ENCODE results near the gene LTBP2.

The LTBP2 gene

DNA sequence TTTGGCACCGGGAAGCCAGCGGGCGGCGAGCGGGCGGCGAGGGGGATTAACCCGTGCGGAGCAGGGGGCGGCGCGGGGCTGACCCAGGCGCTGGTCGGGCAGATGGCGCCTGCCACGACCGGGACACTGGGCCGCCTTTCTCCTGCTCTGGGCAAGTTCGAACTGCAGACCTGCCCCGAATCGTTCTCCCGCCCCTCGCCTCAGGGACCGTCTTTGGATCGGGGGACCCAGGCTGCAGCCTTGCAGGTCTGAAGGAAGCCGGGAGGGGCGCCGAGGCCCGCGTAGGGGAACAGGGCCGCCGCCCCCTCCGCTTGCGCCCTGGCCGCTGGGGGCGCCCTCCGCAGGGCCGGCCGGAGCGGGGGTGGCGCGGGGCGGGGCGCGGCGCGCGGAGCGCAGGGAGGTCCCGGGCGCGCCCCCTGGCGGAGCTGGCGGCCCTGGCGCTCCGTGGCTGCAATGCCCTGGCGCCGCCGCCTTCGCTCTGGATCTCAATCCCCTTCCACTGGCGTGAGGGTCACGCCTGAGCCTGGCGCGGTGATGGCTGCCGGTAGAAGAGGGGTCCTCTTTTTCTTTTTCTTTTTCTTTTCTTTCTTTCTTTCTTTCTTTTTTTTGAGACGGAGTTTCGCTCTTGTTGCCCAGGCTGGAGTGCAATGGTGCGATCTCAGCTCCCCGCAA is 449 bp upstream of the LTBP2 start:
- DNase-seq, result peak; percentile 78

DNA sequence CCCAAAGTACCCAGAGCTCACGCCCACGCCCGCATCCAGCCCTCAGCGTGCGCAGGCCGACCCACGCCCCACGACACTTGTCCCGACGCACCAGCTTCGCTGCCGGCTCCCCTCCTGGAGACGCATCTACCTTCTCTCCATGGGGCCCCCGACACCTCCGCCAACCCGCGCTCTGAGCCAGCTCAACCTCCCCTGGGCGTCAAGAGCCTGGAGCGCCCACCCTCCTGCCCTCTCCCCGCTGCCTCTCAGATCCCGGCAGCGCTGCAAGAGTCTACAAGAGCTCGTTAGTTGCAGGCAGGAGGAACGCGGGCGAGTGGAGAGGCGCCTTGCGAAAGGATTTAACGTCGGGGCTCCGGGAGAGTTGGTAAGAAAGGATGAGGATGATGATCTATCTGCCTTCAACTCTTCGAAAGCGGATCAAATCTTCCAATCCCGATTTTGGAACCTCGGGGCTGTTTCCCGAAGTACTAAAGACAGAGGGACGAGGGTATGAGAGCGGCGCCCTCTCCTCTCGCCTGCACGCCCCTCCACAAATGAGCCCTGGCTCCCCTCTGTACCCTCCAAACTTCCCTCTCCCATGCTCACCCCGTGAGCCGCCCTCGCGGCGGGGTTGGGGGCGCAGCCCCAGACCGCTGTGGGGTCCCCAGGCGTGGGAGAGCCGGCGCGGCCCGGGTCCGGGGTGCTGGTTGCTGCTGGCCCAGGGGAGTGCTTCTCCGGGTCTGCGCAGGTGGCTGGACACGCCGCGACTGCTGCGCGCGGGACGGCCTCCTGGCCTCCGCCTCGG is 979 bp downstream of the LTBP2 start:
- DNase-seq, result no peak

DNA sequence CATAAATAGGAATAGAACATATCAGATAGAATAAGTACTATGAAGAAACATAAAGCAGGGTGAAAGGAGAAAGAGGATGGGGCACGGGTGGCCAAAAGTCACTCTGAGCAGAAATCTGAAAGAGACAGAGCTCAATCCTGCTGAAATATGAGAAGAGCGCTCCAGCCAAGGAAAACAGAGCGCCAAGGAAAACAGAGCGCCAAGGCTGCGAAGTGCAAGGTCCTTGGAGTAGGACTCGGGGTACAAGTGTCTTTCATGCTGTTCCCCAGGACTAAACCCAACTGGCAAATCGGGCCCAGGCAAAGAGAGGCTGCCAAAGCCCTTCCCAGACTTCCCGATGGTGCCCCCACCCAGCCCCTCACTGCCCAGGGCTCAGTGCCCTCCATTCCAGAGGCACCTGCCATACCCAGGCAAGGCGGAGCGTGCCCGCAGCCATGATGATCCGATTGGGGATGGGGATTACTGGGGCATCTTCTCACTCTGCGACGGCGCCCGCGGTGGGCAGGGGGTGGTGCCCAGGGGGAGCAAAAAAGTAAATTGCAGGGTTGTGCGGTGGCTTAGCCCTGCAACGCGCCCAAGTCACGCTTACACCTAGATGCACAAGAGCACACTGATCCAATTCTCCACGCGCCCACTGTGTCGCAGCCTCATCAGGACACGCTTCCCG is 1.7 kb downstream of the LTBP2 start:
- no peak for DNase-seq

DNA sequence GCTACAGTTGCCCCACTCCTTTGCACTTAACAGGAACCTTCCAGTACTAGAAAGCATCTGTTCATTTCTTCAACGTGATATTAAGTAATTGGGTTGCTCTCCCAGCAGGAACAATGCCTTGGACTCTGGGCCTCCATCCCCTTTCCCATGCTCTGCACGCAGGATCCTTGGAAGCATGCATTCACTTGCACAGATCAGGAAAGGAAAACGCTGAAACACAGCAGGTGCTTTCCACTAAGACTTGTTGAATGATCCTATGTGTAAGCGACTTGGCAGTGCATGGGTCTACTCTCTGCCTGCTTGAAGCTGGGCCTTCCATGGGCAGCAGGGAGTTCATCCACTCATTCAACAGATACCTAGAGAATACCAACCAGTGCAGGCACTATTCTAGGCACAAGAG is 2.3 kb downstream of the LTBP2 start:
- no peak for DNase-seq

DNA sequence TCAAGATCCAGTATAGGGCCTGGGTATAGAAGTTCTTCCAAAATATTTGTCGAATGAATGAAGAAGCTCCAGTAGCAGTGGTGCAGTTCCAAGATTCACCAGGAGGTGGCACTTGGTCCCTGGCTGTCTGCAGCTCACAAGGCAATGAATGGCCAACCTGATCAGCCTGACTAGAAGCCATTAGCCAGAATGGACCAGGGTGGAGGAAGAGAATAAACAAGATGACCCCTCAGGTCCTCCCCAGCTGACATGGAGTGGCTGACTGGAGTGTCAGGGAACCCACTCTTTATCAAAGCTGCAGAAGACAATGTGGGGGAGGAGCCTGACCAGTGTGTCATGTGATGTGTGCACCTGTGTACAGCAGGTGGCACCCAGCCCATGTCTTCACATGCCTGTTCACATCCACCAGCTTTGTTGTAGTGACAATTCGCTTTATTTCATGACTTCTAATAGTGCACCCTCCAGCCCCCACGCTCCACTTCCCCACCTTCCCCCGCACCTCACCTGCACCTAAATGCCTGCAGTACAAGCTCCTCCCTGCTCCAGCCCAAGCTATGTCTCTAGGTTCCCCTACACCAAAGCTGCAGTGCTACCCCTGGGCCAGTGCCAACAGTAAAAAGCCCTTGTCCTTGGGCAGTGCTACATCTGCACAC is 3.0 kb downstream of the LTBP2 start:
- peak; percentile 81 for DNase-seq

DNA sequence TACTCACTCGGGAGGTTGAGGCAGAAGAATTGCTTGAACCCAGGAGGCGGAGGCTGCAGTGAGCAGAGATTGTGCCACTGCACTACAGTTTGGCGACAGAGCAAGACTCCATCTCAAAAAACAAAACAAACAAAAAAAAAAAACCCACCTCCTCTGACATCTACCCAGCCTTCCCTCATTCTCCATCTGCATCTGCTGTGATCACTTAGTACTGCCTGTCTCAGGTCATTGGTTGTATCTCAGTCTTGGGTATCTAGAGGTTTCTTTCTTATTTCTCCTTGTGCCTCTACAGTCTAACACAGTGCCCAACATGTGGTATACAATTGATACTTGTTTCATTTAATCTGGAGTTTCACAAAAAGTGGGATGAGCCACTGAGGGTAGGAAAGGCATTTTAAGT is 5.3 kb downstream of the LTBP2 start:
- DNase-seq, result no peak

DNA sequence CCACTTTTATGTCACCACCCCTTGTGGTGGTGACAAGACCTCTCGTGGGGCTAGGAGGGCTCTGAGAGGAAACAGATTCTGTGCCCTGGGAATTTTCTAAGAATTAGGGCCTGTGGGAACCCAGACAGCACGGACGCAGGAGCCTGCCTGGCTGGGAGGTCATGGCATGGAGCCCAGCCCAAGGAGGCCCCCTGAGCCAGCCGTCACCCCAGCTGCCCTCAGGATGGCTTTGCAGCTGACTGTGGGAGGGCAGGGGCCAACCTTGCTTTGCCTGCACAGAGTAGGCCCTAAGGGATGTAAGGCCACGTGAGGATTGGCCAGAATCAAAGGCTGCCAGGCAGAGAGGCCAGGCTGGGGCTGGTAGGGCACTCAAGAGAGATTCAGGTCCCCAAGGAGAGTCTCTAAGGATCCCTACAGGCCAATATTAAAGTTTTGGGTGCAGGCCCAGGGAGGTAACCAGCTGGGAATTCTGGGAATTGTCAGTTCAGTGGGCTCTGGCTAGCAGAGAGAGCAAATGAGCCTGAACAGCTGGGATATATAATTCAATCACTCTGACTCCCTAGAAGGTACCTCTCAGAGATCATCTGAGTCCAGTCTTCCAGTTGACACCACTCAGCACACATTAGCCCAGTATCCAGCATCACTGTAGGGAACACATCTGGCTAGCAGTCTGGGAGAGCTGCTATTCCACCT is 6.4 kb downstream of the LTBP2 start:
- DNase-seq, result no peak

DNA sequence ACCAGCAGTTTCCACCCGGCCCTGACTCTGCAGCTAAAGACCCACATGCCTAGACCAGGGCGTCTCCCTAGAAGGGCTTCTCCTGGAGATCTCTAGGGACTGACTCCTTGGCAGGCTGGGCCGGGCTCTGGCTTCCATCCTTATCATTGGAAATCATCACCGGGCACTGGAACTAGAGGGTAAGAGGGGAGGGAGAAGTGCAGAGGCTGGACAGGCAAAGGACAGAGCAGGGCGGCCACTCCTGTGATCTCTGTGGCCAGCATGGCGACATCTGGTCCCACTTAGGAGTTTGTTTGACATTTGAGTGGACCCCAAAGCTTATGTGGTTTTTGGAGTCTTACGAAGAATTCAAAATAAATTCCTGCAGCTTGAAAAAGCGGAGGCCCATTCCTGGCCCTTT is 7.1 kb downstream of the LTBP2 start:
- DNase-seq, result no peak

DNA sequence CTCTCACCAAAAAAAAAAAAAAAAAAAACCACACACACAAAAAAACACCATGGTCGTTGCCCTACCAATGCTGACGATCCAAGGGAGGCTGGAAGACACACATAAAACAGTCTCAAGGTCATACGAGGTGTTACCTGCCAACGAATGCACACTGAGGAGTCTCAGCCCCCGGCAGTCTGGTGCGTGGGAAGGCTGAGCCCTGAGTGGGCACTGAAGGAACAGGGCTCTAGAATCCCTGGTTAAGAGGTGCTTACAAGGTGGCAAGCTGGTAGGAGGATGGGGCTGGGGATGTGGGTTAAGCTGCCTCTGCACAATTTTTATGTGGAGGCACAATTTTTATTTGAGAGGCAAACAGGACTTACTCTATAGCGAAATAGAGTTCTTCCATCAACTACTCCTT is 7.9 kb downstream of the LTBP2 start:
- no peak for DNase-seq

DNA sequence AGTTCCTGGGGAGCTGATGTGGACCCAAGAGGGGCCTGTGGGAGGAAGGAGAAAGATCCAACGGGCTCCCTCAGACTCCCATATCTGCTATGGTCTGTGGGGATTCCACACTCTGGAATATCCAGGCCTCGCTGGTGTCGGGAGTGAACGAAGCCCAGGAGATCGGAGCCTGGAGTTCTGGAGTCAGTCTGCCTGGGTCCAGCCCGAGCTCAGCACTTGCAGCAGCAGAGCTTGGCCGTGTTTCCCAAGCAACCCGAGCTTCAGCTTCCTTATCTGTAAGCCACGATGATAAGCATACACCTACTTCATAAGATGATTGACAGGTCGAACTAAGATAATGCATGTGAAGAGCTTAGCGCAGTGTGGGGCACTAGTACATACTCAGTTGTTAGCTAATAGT is 10.1 kb downstream of the LTBP2 start:
- no peak for DNase-seq

DNA sequence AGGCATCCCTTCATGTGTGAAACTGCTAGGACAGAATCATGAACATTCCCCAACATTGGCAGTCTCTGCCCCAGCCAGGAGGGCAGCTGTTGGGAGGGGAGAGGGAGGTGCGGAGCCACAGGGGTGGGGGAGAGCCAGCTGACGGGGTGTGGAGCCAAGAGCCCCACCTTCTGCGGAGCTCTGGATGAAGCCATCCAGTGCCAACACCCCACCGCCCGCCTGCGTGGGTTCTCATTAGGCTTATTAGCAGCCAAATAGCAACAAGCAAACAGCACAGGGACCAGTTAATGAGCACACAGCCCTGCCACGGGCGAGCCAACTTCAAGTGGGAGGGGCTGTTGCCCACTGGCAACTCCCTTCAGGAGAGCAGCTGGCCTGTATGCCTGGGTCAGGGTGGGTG is 12.1 kb downstream of the LTBP2 start:
- no peak for DNase-seq

DNA sequence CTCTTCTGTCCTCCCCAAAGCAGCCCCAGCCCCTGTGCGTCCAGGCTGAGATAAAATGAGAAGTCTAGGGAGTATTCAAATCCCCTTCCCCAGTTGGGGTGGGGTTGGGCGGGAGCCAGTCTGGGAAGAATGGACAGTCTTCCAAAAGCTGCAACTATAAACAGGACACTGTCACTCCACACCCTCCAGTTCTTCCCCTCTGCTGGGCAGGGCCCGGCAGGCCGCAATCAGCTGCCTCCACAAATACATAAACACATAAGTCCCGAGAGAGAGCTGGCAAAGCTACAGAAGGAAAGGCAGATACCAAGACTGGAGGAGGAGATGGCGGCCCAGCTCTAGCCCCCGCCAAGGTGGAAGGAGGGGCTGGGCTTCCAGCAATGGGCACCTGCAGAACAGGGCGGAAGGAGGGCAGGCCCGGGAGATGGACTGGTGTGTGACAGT is 12.7 kb downstream of the LTBP2 start:
- DNase-seq, result no peak

DNA sequence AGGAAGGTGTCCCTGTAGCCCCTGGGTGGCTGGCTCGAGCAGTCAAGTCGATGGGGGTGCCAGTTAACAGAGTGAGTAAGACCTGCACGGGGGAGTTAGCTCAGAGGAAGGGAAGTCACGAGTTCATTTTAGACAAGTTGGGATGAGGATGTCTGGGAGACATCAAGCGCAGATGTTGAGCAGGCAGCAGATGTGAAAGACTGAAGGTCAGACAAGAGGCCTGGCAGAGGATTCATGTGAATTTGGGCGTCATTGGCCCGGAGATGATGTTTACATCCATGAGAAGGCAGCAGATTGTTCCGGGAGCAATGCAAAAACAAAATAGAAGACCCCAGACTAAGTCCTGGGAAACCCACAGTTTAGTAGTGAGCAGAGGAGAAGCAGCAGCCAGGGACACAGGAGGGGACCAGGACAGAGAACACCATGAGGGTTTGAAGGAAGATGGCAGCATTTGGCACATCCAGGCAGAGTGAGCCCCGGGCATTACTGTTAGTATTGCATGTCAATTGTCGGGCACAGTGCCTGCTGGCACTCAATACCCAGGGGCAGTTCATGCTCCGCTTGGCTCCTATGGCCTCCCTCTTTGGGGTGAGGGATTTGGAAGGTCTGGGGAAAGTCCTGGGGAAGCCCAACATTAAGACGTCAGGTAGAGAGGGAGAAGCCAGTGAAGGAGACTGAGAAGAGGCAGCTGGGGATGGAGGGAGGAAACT is 15.1 kb downstream of the LTBP2 start:
- DNase-seq, result no peak

DNA sequence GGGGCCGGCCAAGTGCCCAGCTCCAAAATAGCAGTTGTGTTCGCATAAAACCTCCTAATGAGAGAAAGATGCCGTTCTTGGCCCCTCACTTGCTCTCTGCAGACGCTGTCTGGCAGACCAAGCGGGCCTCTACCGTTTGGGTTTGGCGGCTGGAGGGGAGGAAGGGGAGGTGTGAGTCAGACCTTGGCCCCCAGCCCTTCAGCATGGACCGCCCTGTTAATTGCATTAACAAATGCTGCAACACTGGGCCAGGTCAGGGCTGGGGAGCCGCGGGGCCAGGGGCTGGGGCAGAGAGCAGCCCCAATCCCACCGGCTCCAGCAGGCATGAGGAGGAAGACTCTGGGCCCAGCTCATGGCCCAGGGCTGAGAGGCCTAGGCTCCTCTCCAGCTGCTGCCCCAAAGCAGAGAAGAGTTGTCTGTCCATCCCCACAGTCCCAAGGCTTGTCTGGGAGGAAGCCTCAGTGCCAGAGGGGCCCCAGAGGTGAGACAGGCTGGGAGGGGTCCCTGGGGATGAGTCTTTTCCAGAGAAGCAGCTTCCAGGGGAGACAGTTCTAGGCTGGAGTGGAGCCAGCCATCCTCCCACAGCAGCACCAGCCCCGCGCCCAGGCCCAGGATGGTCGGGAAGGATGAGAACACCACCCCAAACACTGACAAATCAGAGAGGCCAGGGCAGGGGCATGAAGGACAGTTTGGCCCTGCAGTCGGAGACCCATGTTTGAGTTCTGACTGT is 16.9 kb downstream of the LTBP2 start:
- DNase-seq, result no peak

DNA sequence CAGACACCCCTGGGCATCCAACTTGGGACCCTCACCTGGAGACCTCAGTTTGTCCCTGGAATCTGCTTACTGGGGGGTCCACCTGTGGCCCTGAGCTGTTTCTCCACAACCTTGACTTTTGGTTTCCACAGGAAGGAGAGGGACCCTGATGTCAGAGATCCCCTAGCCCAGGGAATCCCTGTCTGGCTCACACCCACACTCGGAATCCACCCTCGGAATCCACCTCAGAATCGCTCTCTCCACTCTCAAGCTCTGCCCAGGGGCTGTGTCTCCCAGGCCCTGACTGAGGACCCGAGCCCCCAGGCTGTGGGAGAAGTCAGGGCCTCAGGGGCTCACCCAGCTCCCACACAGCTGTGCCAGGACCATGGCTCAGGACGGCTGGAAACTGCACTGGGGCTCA is 17.4 kb downstream of the LTBP2 start:
- no peak for DNase-seq

DNA sequence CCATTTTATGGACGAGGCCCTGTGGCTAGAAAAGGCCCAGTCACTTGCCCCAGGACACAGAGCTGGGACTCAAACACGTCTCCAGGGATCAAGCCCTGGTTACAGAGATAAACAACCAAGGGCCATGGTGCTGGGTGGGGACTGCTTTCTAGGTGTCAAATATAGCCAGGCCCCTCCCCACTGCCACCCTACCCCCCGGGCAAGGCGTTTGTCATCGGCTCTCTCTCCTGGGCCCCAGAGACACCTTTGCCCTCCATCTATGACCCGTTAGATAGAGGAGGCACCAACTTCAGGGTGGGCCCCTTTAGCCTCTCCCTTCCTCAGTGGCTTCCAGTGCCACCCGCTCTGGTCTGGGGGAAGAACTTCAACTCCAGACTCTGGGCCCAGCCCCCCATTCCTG is 18.0 kb downstream of the LTBP2 start:
- no peak for DNase-seq

DNA sequence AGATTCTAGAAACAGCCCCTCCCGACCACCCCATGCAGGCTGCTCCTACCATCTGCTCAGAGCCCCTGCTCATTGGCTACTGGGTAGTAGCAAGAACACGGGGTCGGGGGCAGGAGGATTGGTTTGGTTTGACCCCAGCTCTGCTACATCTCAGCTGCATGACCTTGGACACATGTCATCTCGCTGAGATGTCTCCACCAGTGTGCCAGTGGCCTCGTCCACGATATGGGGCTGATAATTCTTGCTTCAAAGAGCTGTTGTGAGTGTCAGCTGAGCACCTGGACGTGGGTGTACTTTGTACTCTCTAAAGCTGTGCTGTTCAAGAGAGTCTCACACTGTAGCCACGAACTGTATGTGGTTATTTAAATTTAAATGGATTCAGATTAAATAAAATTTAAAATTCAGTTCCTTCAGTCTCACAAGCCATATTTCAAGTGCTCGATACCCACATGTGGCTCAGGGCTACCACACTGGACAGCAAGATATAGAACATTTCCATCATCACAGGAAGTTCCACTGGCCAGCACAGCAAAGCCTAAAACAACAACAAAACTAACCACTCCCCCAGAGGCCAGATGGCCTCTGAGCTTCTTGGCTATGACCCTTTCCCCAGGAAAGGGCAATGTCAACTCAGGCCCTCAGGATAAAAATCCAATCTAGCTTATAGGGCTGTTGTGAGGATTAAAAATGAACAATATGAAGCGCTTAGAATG is 18.6 kb downstream of the LTBP2 start:
- DNase-seq, result no peak

DNA sequence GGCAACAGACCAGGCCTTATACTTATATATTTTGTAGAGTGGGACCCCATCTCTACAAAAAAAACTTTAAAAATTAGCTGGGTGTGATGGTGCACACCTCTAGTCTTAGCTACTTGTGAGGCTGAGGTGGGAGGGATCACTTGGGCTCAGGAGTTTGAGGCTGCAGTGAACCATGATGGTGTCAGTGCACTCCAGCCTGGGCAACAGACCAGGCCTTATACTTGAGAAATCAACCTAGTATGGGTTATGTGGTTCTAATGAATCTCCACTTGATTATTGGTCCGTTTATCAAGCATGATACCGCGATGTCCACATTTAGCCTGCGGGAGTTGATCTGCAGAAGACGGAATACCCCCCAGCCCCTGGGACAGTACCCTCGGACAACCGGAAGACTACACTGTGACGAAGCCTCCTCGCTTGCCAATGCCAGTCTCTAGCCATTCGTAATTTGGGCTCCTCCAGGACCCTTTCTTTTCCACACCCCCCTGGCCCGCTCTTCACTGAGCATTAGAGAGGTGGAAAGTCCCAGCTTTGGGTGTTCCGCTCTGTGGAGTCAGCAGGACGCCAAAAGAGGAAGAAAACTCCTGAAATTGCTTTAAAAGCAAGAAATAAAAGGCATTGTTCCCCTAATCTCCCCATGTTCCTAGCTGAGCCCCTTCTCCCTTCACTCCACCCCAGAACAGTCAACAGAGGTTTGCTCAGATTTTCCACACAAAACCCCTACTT is 19.4 kb downstream of the LTBP2 start:
- no peak for DNase-seq

DNA sequence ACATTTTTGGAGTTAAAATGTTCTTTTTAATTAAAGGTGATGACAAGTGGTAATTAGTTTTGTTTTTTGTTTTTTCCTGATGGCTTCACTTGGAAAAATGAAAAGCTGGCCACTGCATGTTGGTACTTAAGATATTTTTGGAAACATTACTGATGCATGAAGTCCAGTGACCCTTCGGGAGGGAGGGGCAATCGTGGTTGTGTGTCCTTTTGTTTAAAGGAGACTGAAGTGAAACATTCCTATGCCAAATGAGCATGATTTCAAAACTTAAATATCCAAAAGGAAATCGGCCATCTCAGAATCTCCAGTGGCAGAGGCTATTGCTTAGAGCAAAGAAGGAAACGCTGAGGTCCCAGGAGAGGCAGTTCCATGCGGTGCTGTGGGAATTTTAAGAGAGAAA is 20.1 kb downstream of the LTBP2 start:
- no peak for DNase-seq

DNA sequence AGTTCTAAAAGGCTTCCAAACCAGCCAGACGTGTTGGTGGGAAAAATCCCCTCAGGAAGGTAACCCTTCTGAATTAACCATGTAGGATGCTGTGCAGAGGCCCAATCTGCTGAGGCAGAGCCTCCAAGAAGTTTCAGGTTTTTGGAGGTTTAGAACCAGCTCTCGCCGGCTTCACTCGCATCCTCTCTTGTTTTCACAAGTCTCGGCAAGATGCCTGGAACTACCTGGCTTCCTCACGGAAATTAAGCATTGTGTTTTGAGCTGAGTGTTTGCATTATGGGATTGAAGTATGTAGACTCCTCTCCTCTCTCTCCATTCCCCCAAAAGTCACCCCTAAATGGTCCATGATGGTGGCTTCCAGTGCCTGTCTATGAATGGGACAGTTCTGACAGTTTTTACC is 20.6 kb downstream of the LTBP2 start:
- no peak for DNase-seq

All from effector CD4-positive, alpha-beta T cell (primary cell).